Peyer's patch (tissue), 4 donors: ENCODE results near the gene BMPER. TPM values are rescaled to one million over a fixed set of nuclear protein-coding genes. Genes with fewer than 3 reads are reported as not detected.

Source experiments
- DNase-seq, 3 donors: peaks; one replicate each; pipeline ENCODE4 v3.0.0-alpha.2; 2017 to 2019
- H3K27ac ChIP-seq, 4 donors: fragments of 200-600 bp; sonication (generic); one replicate each; pipeline ENCODE4 v1.5.1; 2016 to 2019
- H3K27me3 ChIP-seq, 2 donors: fragments of 200-600 bp; sonication (generic); one replicate each; pipeline ENCODE4 v1.5.1; 2019
- H3K36me3 ChIP-seq, 3 donors: fragments of 200-600 bp; sonication (generic); one replicate each; pipeline ENCODE4 v1.5.1; 2016 to 2019
- H3K4me1 ChIP-seq, 4 donors: fragments of 200-600 bp; sonication (generic); one replicate each; pipeline ENCODE4 v1.5.1; 2016 to 2019
- H3K4me3 ChIP-seq, 4 donors: fragments of 200-600 bp; sonication (generic); 1 replicate in 3 of 4; 2 replicates in 1 of 4; pipeline ENCODE4 v1.5.1; 2016 to 2019; ENCODE audit warnings: mild to moderate bottlenecking in 1 of 4
- H3K9me3 ChIP-seq, 4 donors: fragments of 200-600 bp; sonication (generic); one replicate each; pipeline ENCODE4 v1.5.1; 2016 to 2019; ENCODE audit warnings: mild to moderate bottlenecking in 1 of 4
- POLR2A ChIP-seq, 2 donors: fragments of 450-650 bp; IDR thresholded peaks; one replicate each; pipeline ENCODE4 v1.5.1; 2017; ENCODE audit warnings: antibody characterized with exemption in 2 of 2, mild to moderate bottlenecking in 2 of 2, moderate library complexity in 2 of 2
- total RNA-seq, 4 donors: library from RNA; depleted of rRNA; stranded (reverse); fragments of >200 nt; gene quantifications; one replicate each; pipeline ENCODE4 v1.1.0, GENCODE V29; 2016
- TF ChIP-seq, protein P1 (sequence below), 6 experiments: fragments of 450-650 bp in 4 of 6; fragments of 200-600 bp in 2 of 6; sonication (generic) in 1 of 6; IDR thresholded peaks; one replicate each; pipeline ENCODE4 v1.5.1; 2017 to 2019; ENCODE audit warnings: antibody characterized with exemption in 6 of 6, mild to moderate bottlenecking in 3 of 6, moderate library complexity in 1 of 6

BMPER gene
- total RNA-seq, 4 donors from 2014 or later: 4.0 to 50.3 (median 17.6) TPM

DNA sequence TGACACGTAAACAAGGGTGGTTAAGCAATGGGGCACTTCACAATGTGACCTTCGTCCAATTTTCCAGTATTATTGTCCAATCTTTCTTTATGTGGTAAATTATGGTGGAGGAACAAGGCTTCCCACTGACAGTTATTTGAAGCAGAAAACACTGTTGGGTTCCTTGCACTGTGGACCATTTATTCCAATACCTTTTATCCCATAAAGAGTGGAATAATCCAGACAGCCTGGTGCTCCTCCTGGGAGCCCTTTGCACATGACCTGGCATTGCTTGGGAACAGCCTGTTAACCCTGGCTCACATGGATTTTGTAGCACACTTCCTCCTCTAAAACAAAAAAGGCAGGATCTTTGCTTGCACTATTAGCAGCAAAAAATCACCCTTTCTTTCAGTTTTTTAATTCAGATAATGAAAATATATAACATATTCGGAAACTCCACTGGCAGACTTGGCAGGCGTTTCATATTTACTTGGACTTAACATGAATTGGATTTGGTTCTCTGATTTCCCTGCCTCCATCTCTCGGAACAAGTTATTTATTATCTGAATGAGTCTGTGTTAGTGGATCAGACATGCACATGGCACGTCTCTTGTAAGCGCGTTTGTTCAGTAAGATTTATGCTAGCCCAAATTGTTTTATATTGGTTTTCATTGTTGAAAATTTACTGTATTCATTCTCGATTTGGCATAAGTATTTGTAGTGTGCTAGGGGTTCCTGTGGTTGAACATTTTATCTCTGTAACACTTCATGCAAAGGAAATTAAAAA, 59.3 kb downstream of the BMPER start:
- DNase-seq: no peak
- Histone ChIP-seq H3K4me1 (no peaks in the 10 kb centered on the region), H3K27ac (no peak overlapping the region), H3K36me3 (no peaks in the 10 kb centered on the region), H3K4me3 (no peak overlapping the region), H3K9me3 (no peaks in the 10 kb centered on the region), H3K27me3 (no peaks in the 10 kb centered on the region)
- no peak for TF ChIP-seq POLR2A (IDR thresholded peaks at IDR 0.05)
- TF ChIP-seq, protein P1, sequence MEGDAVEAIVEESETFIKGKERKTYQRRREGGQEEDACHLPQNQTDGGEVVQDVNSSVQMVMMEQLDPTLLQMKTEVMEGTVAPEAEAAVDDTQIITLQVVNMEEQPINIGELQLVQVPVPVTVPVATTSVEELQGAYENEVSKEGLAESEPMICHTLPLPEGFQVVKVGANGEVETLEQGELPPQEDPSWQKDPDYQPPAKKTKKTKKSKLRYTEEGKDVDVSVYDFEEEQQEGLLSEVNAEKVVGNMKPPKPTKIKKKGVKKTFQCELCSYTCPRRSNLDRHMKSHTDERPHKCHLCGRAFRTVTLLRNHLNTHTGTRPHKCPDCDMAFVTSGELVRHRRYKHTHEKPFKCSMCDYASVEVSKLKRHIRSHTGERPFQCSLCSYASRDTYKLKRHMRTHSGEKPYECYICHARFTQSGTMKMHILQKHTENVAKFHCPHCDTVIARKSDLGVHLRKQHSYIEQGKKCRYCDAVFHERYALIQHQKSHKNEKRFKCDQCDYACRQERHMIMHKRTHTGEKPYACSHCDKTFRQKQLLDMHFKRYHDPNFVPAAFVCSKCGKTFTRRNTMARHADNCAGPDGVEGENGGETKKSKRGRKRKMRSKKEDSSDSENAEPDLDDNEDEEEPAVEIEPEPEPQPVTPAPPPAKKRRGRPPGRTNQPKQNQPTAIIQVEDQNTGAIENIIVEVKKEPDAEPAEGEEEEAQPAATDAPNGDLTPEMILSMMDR (IDR thresholded peaks at IDR 0.05): no peak

DNA sequence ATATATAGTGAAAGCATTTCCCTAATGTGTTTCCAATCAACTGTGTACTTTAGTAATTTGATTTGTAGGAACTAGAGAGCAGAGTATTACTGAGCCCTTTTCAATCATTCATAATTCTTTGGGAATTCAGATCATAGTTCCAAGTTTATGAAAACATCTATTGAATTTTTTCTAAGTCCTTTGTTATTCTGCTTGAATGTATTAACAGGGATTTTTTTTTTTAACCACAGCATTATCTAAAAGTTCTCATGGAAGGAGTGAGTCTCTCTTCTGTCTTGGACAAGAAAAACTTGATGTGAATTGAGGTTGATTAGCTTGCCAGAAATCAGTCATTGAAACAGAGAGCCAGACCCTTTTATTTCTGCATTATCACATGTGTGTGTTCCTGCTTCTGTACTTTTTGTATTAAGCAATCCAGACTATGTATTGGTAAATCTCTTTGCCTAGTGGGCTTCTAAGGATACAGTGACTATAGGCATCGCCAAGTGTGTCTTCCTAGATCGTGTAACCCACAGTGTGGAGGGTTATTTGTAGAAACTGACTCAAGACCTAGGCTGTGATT, 59.9 kb downstream of the BMPER start:
- Histone ChIP-seq H3K4me3 (no peak overlapping the region), H3K27ac (no peak overlapping the region), H3K27me3 (no peaks in the 10 kb centered on the region), H3K36me3 (no peaks in the 10 kb centered on the region), H3K9me3 (no peaks in the 10 kb centered on the region), H3K4me1 (no peaks in the 10 kb centered on the region)
- no peak for DNase-seq
- TF ChIP-seq, protein P1 (IDR thresholded peaks at IDR 0.05): no peak
- TF ChIP-seq POLR2A (IDR thresholded peaks at IDR 0.05): no peak

- no peaks in the 10 kb centered on the region for H3K4me1 ChIP-seq
- no peak overlapping the region for H3K4me3 ChIP-seq
- TF ChIP-seq, protein P1 (IDR thresholded peaks at IDR 0.05): no peak
- TF ChIP-seq POLR2A (IDR thresholded peaks at IDR 0.05): no peak
- no peak overlapping the region for H3K27ac ChIP-seq
- no peaks in the 10 kb centered on the region for H3K27me3 ChIP-seq
- H3K9me3 ChIP-seq: no peaks in the 10 kb centered on the region
- H3K36me3 ChIP-seq: no peaks in the 10 kb centered on the region
- DNase-seq: no peak
Observed at GRCh38 chr7:33968591-33968990, 63.3 kb downstream of the BMPER start.

- no peak overlapping the region for H3K27ac ChIP-seq
- H3K4me3 ChIP-seq: no peak overlapping the region
- H3K4me1 ChIP-seq: no peaks in the 10 kb centered on the region
- no peaks in the 10 kb centered on the region for H3K27me3 ChIP-seq
- H3K9me3 ChIP-seq: no peaks in the 10 kb centered on the region
- DNase-seq: no peak
- no peaks in the 10 kb centered on the region for H3K36me3 ChIP-seq
- TF ChIP-seq, protein P1 (IDR thresholded peaks at IDR 0.05): no peak
- TF ChIP-seq POLR2A (IDR thresholded peaks at IDR 0.05): no peak
Observed at GRCh38 chr7:33970536-33970935, 65.2 kb downstream of the BMPER start.

GRCh38 chr7:33971106-33971505, 65.8 kb downstream of the BMPER start:
- no peak for TF ChIP-seq POLR2A (IDR thresholded peaks at IDR 0.05)
- TF ChIP-seq, protein P1 (IDR thresholded peaks at IDR 0.05): no peak
- Histone ChIP-seq H3K9me3 (no peaks in the 10 kb centered on the region), H3K36me3 (no peaks in the 10 kb centered on the region), H3K27ac (no peak overlapping the region), H3K4me1 (no peaks in the 10 kb centered on the region), H3K4me3 (no peak overlapping the region), H3K27me3 (no peaks in the 10 kb centered on the region)
- no peak for DNase-seq
